ENCODE data around the gene RASGRP4.

Gene RASGRP4

GRCh38 chr19:38387550-38388348 is 38.3 kb downstream of the RASGRP4 start, which contains the start of gene GGN (continued):
- TF ChIP-seq GLIS1 (tag by site-specific recombination; IDR thresholded peaks at IDR 0.05) (0 out of 2 replicates have a peak, but pooled peaks have one; percentile 5), KLF16 (tag by site-specific recombination; IDR thresholded peaks at IDR 0.05) (peak; percentile 97), KLF10 (tag by site-specific recombination; IDR thresholded peaks at IDR 0.05) (no peak), KLF17 (tag by site-specific recombination; IDR thresholded peaks at IDR 0.05) (0 out of 2 replicates have a peak, but pooled peaks have one; percentile 20), HOXA7 (CRISPR knock-in tag; IDR thresholded peaks at IDR 0.05; ENCODE audit: borderline replicate concordance) (no peak), ZNF660 (tag by site-specific recombination; IDR thresholded peaks at IDR 0.05) (no peak; the same call in 1 of the 2 replicates), ZNF114 (tag by site-specific recombination; IDR thresholded peaks at IDR 0.05) (no peak), KLF9 (tag by site-specific recombination; IDR thresholded peaks at IDR 0.05; ENCODE audit: low read depth) (peak; percentile 97), EGR2 (tag by site-specific recombination; IDR thresholded peaks at IDR 0.05; ENCODE audit: low read depth) (peak; percentile 66)
- TF ChIP-seq, protein P1, sequence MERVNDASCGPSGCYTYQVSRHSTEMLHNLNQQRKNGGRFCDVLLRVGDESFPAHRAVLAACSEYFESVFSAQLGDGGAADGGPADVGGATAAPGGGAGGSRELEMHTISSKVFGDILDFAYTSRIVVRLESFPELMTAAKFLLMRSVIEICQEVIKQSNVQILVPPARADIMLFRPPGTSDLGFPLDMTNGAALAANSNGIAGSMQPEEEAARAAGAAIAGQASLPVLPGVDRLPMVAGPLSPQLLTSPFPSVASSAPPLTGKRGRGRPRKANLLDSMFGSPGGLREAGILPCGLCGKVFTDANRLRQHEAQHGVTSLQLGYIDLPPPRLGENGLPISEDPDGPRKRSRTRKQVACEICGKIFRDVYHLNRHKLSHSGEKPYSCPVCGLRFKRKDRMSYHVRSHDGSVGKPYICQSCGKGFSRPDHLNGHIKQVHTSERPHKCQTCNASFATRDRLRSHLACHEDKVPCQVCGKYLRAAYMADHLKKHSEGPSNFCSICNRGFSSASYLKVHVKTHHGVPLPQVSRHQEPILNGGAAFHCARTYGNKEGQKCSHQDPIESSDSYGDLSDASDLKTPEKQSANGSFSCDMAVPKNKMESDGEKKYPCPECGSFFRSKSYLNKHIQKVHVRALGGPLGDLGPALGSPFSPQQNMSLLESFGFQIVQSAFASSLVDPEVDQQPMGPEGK (tag by site-specific recombination; IDR thresholded peaks at IDR 0.05), result peak; percentile 8

DNA sequence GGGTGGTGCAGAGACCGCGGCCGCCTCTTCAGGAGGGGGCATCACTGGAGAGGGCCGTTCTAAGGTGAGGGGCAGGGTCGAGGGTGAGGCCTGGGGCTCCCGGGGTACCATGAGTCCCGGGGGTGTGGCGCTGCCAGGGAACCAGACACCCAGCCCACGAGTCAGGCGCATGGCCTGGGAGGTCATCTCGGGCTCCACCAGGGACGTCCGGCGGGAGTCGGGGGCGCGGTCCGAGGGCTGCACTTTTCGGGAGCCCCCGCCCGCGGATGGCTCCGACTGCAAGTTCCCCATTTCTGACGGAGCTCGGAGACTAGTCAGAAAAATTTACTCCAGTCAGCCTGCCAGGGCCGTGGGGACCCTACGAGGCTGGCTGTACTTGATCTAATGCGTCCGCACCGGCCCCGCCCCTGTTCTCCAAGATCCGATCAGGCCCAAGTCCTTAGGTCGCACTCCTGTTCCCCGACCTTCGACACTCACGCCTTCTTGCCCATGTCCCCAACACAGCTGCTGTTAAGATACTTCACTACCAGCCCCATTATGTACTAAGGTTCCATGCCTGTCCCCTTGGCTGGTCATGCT is 39.0 kb downstream of the RASGRP4 start:
- ChIA-PET POLR2A (interaction anchor here (0.5 to 4.7 kb wide), 40 partner anchors 8 to 1053 kb away, joined by 3 to 223 read pairs (median 5); partner anchors contain the start of genes ACTN4, C19orf33, CATSPERG and EIF3K), CTCF (interaction anchor here (0.6 to 9.2 kb wide), 11 partner anchors 10 to 543 kb away, joined by 3 to 76 read pairs (median 4); partner anchors contain the start of genes FAM98C, MRPS12, PSMD8 and SARS2)
- TF ChIP-seq ZNF473 (tag by site-specific recombination; IDR thresholded peaks at IDR 0.05) (no peak), ZNF391 (tag by site-specific recombination; IDR thresholded peaks at IDR 0.05; ENCODE audit: borderline replicate concordance, low read depth) (peak; percentile 70; the same call in 1 of the 2 replicates), ZNF366 (tag by site-specific recombination; conservative IDR thresholded peaks at IDR 0.05) (peak; percentile 74), BCL11A (tag by site-specific recombination; IDR thresholded peaks at IDR 0.05; ENCODE audit: low read depth) (0 out of 2 replicates have a peak, but pooled peaks have one; percentile 22), ZBTB11 (tag by site-specific recombination; conservative IDR thresholded peaks at IDR 0.05; ENCODE audit: low read depth) (no peak), KLF9 (tag by site-specific recombination; IDR thresholded peaks at IDR 0.05; ENCODE audit: low read depth) (0 out of 2 replicates have a peak, but pooled peaks have one; percentile 62), ZNF600 (tag by site-specific recombination; IDR thresholded peaks at IDR 0.05) (no peak), GLIS1 (tag by site-specific recombination; IDR thresholded peaks at IDR 0.05) (no peak), ZBTB17 (tag by site-specific recombination; IDR thresholded peaks at IDR 0.05) (peak; percentile 68), SCRT2 (tag by site-specific recombination; IDR thresholded peaks at IDR 0.05) (no peak), KLF10 (tag by site-specific recombination; IDR thresholded peaks at IDR 0.05) (peak; percentile 37; the same call in 1 of the 2 replicates), ZNF394 (tag by site-specific recombination; IDR thresholded peaks at IDR 0.05; ENCODE audit: borderline replicate concordance) (peak; percentile 82; the same call in 1 of the 2 replicates)
- H3K4me3 ChIP-seq (ENCODE audit: low read depth, low read length), result peak overlapping the region; percentile 12; the same call in 1 of the 2 replicates
- H3K27ac ChIP-seq (ENCODE audit: extremely low read depth, low read depth, low read length), result peak overlapping the region; percentile 63
- H3K36me3 ChIP-seq (ENCODE audit: control insufficient read depth in 2 of 2, insufficient read depth in 1 of 2, low read length in 2 of 2), result peaks cover 23 to 41% of the 10 kb centered on the region in 2 experiments
- peaks cover 19% of the 10 kb centered on the region for H3K4me1 ChIP-seq (ENCODE audit: control insufficient read depth, insufficient read depth, low read length)
- H3K9me3 ChIP-seq (ENCODE audit: control insufficient read depth, insufficient read depth, low read depth, low read length), result no peaks in the 10 kb centered on the region
